Stimulated activated CD8-positive, alpha-beta memory T cell treated with anti-CD3 and anti-CD28 coated beads, Interleukin-2, amount 100 ng/mL, for 48 hours (primary cell): ENCODE results near the gene ADARB2.

Experiments used
- DNase-seq, 2 donors: peaks; one replicate each; pipeline ENCODE4 v3.0.0-alpha.2; 2020; ENCODE audit warnings: low read depth in 2 of 2

Gene ADARB2

GRCh38 chr10:1372212-1372611, 365.1 kb downstream of the ADARB2 start:
- no peak for DNase-seq

- no peak for DNase-seq
Observed at GRCh38 chr10:1370298-1370697, 367.0 kb downstream of the ADARB2 start.

- DNase-seq, result no peak
Observed at GRCh38 chr10:1369665-1370064, 367.7 kb downstream of the ADARB2 start.

- no peak for DNase-seq
Observed at GRCh38 chr10:1369197-1369596, 368.1 kb downstream of the ADARB2 start.

GRCh38 chr10:1368842-1369171, 368.5 kb downstream of the ADARB2 start:
- DNase-seq, result peak in 1 of 2 donors; percentile 37

- no peak for DNase-seq
Observed at GRCh38 chr10:1367938-1368841, 369.1 kb downstream of the ADARB2 start.

- DNase-seq, result no peak
Observed at GRCh38 chr10:1366811-1367425, 370.4 kb downstream of the ADARB2 start.

- DNase-seq, result no peak
Observed at GRCh38 chr10:1366322-1366691, 371.0 kb downstream of the ADARB2 start.

GRCh38 chr10:1365540-1366321, 371.6 kb downstream of the ADARB2 start:
- DNase-seq, result no peak

- DNase-seq, result no peak
Observed at GRCh38 chr10:1364151-1364910, 373.0 kb downstream of the ADARB2 start.

GRCh38 chr10:1363446-1364121, 373.7 kb downstream of the ADARB2 start:
- DNase-seq, result no peak

GRCh38 chr10:1362589-1363445, 374.5 kb downstream of the ADARB2 start:
- no peak for DNase-seq

GRCh38 chr10:1361411-1362105, 375.8 kb downstream of the ADARB2 start:
- DNase-seq, result no peak

- no peak for DNase-seq
Observed at GRCh38 chr10:1360558-1361164, 376.7 kb downstream of the ADARB2 start.

- peak in 1 of 2 donors; percentile 5 for DNase-seq
Observed at GRCh38 chr10:1360011-1360557, 377.2 kb downstream of the ADARB2 start.

- no peak for DNase-seq
Observed at GRCh38 chr10:1359626-1359955, 377.7 kb downstream of the ADARB2 start.

- peak in 1 of 2 donors; percentile 1 for DNase-seq
Observed at GRCh38 chr10:1358860-1359625, 378.3 kb downstream of the ADARB2 start.

GRCh38 chr10:1358147-1358546, 379.2 kb downstream of the ADARB2 start:
- DNase-seq, result no peak
